NCI-H2081 treated with DMSO at 0.1 percent for 48 hours (cell line): ENCODE results near the gene CASTOR2.
"Not testable (repeated sequence)": the region's sequence is repeated elsewhere in the genome, so short reads cannot be mapped to it uniquely, and the experiment has no call there.

Experiments used
- DNase-seq: peaks from one replicate; lab custom pipeline; 2025; lab: John Stamatoyannopoulos, UW

CASTOR2 gene

GRCh38 chr7:75054744-75055143 lies 90.2 kb downstream of the CASTOR2 start:
- no peak for DNase-seq

- DNase-seq: no peak
Observed at GRCh38 chr7:75055155-75055554, 90.7 kb downstream of the CASTOR2 start.

GRCh38 chr7:75055830-75056772 lies 91.6 kb downstream of the CASTOR2 start:
- DNase-seq: no peak

GRCh38 chr7:75058406-75058805 lies 93.9 kb downstream of the CASTOR2 start:
- DNase-seq: no peak

- no peak for DNase-seq
Observed at GRCh38 chr7:75064291-75064690, 99.8 kb downstream of the CASTOR2 start.

- DNase-seq: no peak
Observed at GRCh38 chr7:75064801-75065200, 100.3 kb downstream of the CASTOR2 start.

GRCh38 chr7:75066521-75066920 lies 102.0 kb downstream of the CASTOR2 start:
- no peak for DNase-seq

GRCh38 chr7:75072981-75073283 lies 108.4 kb downstream of the CASTOR2 start:
- DNase-seq: no peak

GRCh38 chr7:75074262-75074641 lies 109.7 kb downstream of the CASTOR2 start:
- not testable (repeated sequence) for DNase-seq
